ENCODE measurements around the gene EHBP1L1.
"Not testable (repeated sequence)": the region's sequence is repeated elsewhere in the genome, so short reads cannot be mapped to it uniquely, and the experiment has no call there.

EHBP1L1 gene

GRCh38 chr11:65636108-65637031 lies 60.5 kb downstream of the EHBP1L1 start:
- DNase-seq (ENCODE audit: low read depth), result no peak

- DNase-seq (ENCODE audit: low read depth), result no peak
Observed at GRCh38 chr11:65637032-65637557, 61.2 kb downstream of the EHBP1L1 start.

- DNase-seq (ENCODE audit: low read depth), result peak; percentile 89
Observed at GRCh38 chr11:65637794-65638419, 62.1 kb downstream of the EHBP1L1 start, which contains the start of gene SIPA1. Gene SIPA1 (plus strand): TSS chr11:65638101. CDS start chr11:65640922, 2,821 bp downstream.

GRCh38 chr11:65639228-65639597 lies 63.4 kb downstream of the EHBP1L1 start:
- not testable (repeated sequence) for DNase-seq (ENCODE audit: low read depth)

- no peak for DNase-seq (ENCODE audit: low read depth)
Observed at GRCh38 chr11:65639623-65640482, 64.0 kb downstream of the EHBP1L1 start.

- no peak for DNase-seq (ENCODE audit: low read depth)
Observed at GRCh38 chr11:65640483-65641296, 64.8 kb downstream of the EHBP1L1 start.

GRCh38 chr11:65641297-65642013 lies 65.6 kb downstream of the EHBP1L1 start:
- DNase-seq (ENCODE audit: low read depth), result no peak

Data from amniotic epithelial cell (primary cell).